A549 (cell line): ENCODE results near the gene SETDB1.
"Not testable (repeated sequence)": the region's sequence is repeated elsewhere in the genome, so short reads cannot be mapped to it uniquely, and the experiment has no call there.

Experiments
- CEBPB ChIP-seq, 2 experiments: fragments of >200 bp in 1 of 2; sonication (Bioruptor Twin) in 1 of 2; formaldehyde crosslinking in 1 of 2; IDR thresholded peaks; 2 replicates each; pipeline ENCODE4 v1.6.1; 2012 to 2016
- TF ChIP-seq, protein P1 (sequence below): fragments of >200 bp; sonication (Bioruptor Twin); formaldehyde crosslinking; IDR thresholded peaks from 3 replicates; pipeline ENCODE4 v1.5.1; 2016

- TF ChIP-seq, protein P1, sequence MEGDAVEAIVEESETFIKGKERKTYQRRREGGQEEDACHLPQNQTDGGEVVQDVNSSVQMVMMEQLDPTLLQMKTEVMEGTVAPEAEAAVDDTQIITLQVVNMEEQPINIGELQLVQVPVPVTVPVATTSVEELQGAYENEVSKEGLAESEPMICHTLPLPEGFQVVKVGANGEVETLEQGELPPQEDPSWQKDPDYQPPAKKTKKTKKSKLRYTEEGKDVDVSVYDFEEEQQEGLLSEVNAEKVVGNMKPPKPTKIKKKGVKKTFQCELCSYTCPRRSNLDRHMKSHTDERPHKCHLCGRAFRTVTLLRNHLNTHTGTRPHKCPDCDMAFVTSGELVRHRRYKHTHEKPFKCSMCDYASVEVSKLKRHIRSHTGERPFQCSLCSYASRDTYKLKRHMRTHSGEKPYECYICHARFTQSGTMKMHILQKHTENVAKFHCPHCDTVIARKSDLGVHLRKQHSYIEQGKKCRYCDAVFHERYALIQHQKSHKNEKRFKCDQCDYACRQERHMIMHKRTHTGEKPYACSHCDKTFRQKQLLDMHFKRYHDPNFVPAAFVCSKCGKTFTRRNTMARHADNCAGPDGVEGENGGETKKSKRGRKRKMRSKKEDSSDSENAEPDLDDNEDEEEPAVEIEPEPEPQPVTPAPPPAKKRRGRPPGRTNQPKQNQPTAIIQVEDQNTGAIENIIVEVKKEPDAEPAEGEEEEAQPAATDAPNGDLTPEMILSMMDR: not testable (repeated sequence)
- TF ChIP-seq CEBPB (IDR thresholded peaks at IDR 0.05): not testable (repeated sequence)
Observed at GRCh38 chr1:150928775-150929174, 2.6 kb downstream of the SETDB1 start.
